RWPE2 (cell line): ENCODE measurements around the gene TFAP2E.
"Not testable (repeated sequence)": the region's sequence is repeated elsewhere in the genome, so short reads cannot be mapped to it uniquely, and the experiment has no call there.

Experiments
- ATAC-seq: fragments of 200-7000 bp; cut with Tn5 transposase; 3 replicates; pipeline ENCODE4 v1.9.1; 2021; ENCODE audit warnings: low read depth
- DNase-seq: peaks from one replicate; pipeline ENCODE4 v3.0.0-alpha.2; 2020; ENCODE audit warnings: low spot score
- H3K27ac ChIP-seq: fragments of 450-650 bp; 2 replicates; pipeline ENCODE4 v1.5.1; 2017; ENCODE audit warnings: mild to moderate bottlenecking; ENCODE audit not compliant: poor library complexity, severe bottlenecking
- H3K27me3 ChIP-seq: fragments of 250-450 bp; sonication (Bioruptor Pico); 2 replicates; pipeline ENCODE4 v1.5.1; 2021; ENCODE audit warnings: mild to moderate bottlenecking, moderate library complexity; ENCODE audit not compliant: insufficient read depth, poor library complexity, severe bottlenecking
- H3K36me3 ChIP-seq: fragments of 250-450 bp; sonication (Bioruptor Pico); 2 replicates; pipeline ENCODE4 v1.5.1; 2020; ENCODE audit warnings: low read depth, mild to moderate bottlenecking, moderate library complexity
- H3K4me1 ChIP-seq: fragments of 250-450 bp; sonication (Bioruptor Pico); 2 replicates; pipeline ENCODE4 v1.5.1; 2021; ENCODE audit warnings: mild to moderate bottlenecking, moderate library complexity; ENCODE audit not compliant: insufficient read depth, poor library complexity, severe bottlenecking
- H3K4me3 ChIP-seq: fragments of 250-450 bp; sonication (Bioruptor Pico); 2 replicates; pipeline ENCODE4 v1.5.1; 2021; ENCODE audit warnings: mild to moderate bottlenecking, moderate library complexity; ENCODE audit not compliant: severe bottlenecking
- H3K9me3 ChIP-seq: fragments of 250-450 bp; sonication (Bioruptor Pico); 2 replicates; pipeline ENCODE4 v1.5.1; 2021; ENCODE audit warnings: mild to moderate bottlenecking, moderate library complexity; ENCODE audit not compliant: severe bottlenecking
- TF ChIP-seq, protein P1 (sequence below): fragments of 450-650 bp; IDR thresholded peaks from one replicate; pipeline ENCODE4 v1.5.1; 2017; ENCODE audit warnings: mild to moderate bottlenecking, moderate library complexity; ENCODE audit not compliant: poor library complexity, severe bottlenecking

TFAP2E gene

DNA sequence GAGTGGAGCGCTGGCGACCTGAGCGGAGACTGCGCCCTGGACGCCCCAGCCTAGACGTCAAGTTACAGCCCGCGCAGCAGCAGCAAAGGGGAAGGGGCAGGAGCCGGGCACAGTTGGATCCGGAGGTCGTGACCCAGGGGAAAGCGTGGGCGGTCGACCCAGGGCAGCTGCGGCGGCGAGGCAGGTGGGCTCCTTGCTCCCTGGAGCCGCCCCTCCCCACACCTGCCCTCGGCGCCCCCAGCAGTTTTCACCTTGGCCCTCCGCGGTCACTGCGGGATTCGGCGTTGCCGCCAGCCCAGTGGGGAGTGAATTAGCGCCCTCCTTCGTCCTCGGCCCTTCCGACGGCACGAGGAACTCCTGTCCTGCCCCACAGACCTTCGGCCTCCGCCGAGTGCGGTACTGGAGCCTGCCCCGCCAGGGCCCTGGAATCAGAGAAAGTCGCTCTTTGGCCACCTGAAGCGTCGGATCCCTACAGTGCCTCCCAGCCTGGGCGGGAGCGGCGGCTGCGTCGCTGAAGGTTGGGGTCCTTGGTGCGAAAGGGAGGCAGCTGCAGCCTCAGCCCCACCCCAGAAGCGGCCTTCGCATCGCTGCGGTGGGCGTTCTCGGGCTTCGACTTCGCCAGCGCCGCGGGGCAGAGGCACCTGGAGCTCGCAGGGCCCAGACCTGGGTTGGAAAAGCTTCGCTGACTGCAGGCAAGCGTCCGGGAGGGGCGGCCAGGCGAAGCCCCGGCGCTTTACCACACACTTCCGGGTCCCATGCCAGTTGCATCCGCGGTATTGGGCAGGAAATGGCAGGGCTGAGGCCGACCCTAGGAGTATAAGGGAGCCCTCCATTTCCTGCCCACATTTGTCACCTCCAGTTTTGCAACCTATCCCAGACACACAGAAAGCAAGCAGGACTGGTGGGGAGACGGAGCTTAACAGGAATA is 4.2 kb downstream of the TFAP2E start:
- DNase-seq (no peak), ATAC-seq (no peak)
- Histone ChIP-seq H3K27me3 (no peaks in the 10 kb centered on the region), H3K36me3 (no peaks in the 10 kb centered on the region), H3K9me3 (no peaks in the 10 kb centered on the region), H3K27ac (no peak overlapping the region), H3K4me1 (no peaks in the 10 kb centered on the region), H3K4me3 (no peak overlapping the region)
- TF ChIP-seq, protein P1, sequence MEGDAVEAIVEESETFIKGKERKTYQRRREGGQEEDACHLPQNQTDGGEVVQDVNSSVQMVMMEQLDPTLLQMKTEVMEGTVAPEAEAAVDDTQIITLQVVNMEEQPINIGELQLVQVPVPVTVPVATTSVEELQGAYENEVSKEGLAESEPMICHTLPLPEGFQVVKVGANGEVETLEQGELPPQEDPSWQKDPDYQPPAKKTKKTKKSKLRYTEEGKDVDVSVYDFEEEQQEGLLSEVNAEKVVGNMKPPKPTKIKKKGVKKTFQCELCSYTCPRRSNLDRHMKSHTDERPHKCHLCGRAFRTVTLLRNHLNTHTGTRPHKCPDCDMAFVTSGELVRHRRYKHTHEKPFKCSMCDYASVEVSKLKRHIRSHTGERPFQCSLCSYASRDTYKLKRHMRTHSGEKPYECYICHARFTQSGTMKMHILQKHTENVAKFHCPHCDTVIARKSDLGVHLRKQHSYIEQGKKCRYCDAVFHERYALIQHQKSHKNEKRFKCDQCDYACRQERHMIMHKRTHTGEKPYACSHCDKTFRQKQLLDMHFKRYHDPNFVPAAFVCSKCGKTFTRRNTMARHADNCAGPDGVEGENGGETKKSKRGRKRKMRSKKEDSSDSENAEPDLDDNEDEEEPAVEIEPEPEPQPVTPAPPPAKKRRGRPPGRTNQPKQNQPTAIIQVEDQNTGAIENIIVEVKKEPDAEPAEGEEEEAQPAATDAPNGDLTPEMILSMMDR, result no peak

DNA sequence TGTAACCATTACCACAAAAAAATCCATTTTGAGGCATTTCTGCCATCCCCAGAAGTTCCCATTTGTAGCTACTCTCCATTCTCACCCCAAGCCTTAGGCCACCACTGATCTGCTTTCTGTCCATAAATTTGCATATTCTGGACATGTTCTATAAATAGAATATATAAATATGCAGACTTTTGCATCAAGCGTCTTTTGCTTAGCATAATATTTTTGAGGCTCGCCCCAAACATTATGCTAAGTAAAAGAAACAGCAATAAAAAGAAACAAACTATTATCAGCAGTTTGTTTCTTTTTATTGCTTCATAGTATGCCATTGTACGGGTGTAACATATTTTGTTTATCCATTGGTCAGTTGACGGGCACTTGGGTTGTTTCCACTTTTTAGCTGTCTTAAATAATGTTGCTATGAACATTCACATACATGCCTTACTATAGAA is 7.9 kb downstream of the TFAP2E start:
- H3K9me3 ChIP-seq, result no peaks in the 10 kb centered on the region
- H3K27ac ChIP-seq, result no peak overlapping the region
- no peaks in the 10 kb centered on the region for H3K36me3 ChIP-seq
- no peaks in the 10 kb centered on the region for H3K27me3 ChIP-seq
- H3K4me1 ChIP-seq, result no peaks in the 10 kb centered on the region
- ATAC-seq, result no peak
- TF ChIP-seq, protein P1, result no peak
- H3K4me3 ChIP-seq, result no peak overlapping the region
- no peak for DNase-seq

DNA sequence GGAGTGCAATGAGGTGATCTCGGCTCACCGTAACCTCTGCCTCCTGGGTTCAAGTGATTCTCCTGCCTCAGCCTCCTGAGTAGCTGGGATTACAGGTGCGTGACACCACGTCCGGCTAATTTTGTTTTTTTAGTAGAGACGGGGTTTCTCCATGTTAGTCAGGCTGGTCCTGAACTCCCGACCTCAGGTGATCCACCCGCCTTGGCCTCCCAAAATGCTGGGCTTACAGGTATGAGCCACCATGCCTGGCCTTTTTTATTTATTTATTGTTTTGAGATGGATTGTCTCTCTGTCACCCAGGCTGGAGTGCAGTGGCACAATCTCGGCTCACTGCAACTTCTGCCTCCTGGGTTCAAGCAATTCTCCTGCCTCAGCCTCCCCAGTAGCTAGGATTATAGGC is 8.5 kb downstream of the TFAP2E start:
- not testable (repeated sequence) for DNase-seq, H3K27me3 ChIP-seq, H3K4me1 ChIP-seq, H3K36me3 ChIP-seq, H3K4me3 ChIP-seq, H3K9me3 ChIP-seq, ATAC-seq, H3K27ac ChIP-seq

DNA sequence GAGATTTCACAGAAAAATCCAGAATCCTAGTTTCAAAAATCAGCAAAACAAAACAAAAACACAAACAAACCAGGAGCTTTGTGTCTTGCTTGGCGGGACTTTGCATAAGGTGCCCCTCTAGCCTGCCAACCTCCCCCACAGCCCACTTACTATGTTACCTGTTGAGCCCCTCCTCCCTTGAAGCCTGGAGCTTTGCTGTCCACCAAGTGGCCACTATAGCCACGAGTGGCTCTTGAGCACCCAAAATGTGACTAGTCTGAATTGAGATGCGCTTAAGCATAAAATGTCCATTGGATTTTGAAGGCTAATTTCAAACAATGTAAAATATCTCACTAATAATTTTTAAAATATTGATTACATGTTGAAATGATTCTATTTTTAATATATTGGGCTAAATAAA is 12.2 kb downstream of the TFAP2E start:
- no peaks in the 10 kb centered on the region for H3K4me1 ChIP-seq
- ATAC-seq (no peak), DNase-seq (no peak)
- H3K27me3 ChIP-seq, result no peaks in the 10 kb centered on the region
- no peak overlapping the region for H3K27ac ChIP-seq
- no peaks in the 10 kb centered on the region for H3K36me3 ChIP-seq
- no peaks in the 10 kb centered on the region for H3K9me3 ChIP-seq
- no peak overlapping the region for H3K4me3 ChIP-seq
- TF ChIP-seq, protein P1, result no peak

DNA sequence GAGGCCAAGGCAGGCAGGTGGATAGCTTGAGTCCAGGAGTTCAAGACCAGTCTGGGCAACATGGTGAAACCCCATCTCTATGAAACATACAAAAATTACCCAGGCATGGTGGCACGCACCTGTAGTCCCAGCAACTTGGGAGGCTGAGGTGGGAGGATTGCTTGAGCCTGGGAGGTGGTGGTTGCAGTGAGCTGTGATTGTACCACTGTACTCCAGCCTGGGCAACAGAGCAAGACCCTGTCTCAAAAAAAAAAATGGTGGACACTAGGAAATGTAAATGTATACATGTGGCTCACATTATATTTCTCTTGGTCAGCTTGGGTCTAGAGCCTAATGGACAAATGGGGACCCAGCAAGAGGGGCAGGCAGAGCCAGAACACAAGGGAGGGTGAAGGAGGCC is 12.7 kb downstream of the TFAP2E start:
- H3K27ac ChIP-seq, ATAC-seq, H3K36me3 ChIP-seq, H3K9me3 ChIP-seq, H3K27me3 ChIP-seq, DNase-seq, H3K4me3 ChIP-seq, H3K4me1 ChIP-seq: not testable (repeated sequence)

DNA sequence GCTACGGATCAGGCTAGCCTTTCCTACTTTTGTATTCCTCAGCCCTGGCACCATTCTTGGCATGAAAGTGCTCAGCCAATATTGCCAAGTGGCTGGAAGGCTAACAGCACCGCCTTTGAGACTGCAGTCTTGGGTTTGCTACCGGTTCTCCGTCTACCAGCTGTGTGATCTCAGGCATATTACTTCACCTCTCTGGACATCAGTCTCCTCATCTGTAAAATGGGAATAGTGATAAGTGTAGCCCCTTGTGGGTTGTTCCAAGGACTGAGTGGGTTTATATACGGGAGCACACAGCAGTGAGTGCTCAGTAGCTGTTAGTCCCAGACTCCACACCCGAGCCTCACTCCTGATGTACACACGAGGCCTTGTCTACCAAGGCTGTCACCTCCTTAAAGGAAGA is 13.7 kb downstream of the TFAP2E start:
- Histone ChIP-seq H3K4me3 (no peak overlapping the region), H3K36me3 (no peaks in the 10 kb centered on the region), H3K9me3 (no peaks in the 10 kb centered on the region), H3K27me3 (no peaks in the 10 kb centered on the region), H3K4me1 (no peaks in the 10 kb centered on the region), H3K27ac (no peak overlapping the region)
- TF ChIP-seq, protein P1, result no peak
- no peak for ATAC-seq
- DNase-seq, result no peak
